Large intestine (tissue), 3 donors: Measurements from ENCODE around the gene ZNF581. TPM values are rescaled to one million over a fixed set of nuclear protein-coding genes. Genes with fewer than 3 reads are reported as not detected.

Experiments used
- DNase-seq, 2 donors: peaks; one replicate each; pipeline versions ENCODE4 v3.0.0 to v3.0.0-alpha.2; 2013
- H3K27ac ChIP-seq: one replicate; pipeline ENCODE4 v1.5.1; 2013; ENCODE audit warnings: low read length
- H3K27me3 ChIP-seq: 2 replicates; pipeline ENCODE4 v1.6.1; 2013; ENCODE audit warnings: low read length; ENCODE audit not compliant: control insufficient read depth, insufficient read depth
- H3K36me3 ChIP-seq: 2 replicates; pipeline ENCODE4 v1.6.1; 2013; ENCODE audit warnings: low read length; ENCODE audit not compliant: control insufficient read depth, insufficient read depth
- H3K4me1 ChIP-seq: one replicate; pipeline ENCODE4 v1.6.1; 2013; ENCODE audit warnings: low read length; ENCODE audit not compliant: control insufficient read depth, insufficient read depth
- H3K4me3 ChIP-seq: one replicate; pipeline ENCODE4 v1.5.1; 2013; ENCODE audit warnings: low read length
- H3K9me3 ChIP-seq: one replicate; pipeline ENCODE4 v1.6.1; 2013; ENCODE audit warnings: mild to moderate bottlenecking, low read depth, low read length, moderate library complexity; ENCODE audit not compliant: control insufficient read depth
- WGBS: methylation state at CpG from one replicate; pipeline ENCODE4 v1.1.5; 2013; ENCODE audit warnings: low lambda C conversion rate; ENCODE audit not compliant: insufficient coverage; 5-methylcytosine and 5-hydroxymethylcytosine counted together
- polyA plus RNA-seq: library from polyadenylated mRNA; unstranded; fragments of 120-200 nt; gene quantifications from one replicate; pipeline ENCODE4 v1.2.1, GENCODE V29; 2013

ZNF581 gene
- polyA plus RNA-seq, 1 donor: 29.1 TPM

GRCh38 chr19:55606817-55607216 lies 36.6 kb upstream of the ZNF581 start:
- Histone ChIP-seq H3K9me3 (peaks cover 3% of the 10 kb centered on the region), H3K27ac (no peak overlapping the region), H3K4me3 (no peak overlapping the region), H3K27me3 (no peaks in the 10 kb centered on the region), H3K4me1 (peaks cover 5% of the 10 kb centered on the region), H3K36me3 (peaks cover 22% of the 10 kb centered on the region)
- DNase-seq: no peak
- 94% methylated on average over 4 of the region's 9 CpGs for WGBS

- H3K36me3 ChIP-seq: peaks cover 22% of the 10 kb centered on the region
- no peaks in the 10 kb centered on the region for H3K27me3 ChIP-seq
- H3K4me1 ChIP-seq: peaks cover 5% of the 10 kb centered on the region
- DNase-seq: no peak
- H3K4me3 ChIP-seq: no peak overlapping the region
- WGBS: 100% methylated on average over 2 of the region's 5 CpGs
- no peak overlapping the region for H3K27ac ChIP-seq
- no peaks in the 10 kb centered on the region for H3K9me3 ChIP-seq
Observed at GRCh38 chr19:55609326-55609725, 34.1 kb upstream of the ZNF581 start.

- H3K4me1 ChIP-seq: no peaks in the 10 kb centered on the region
- H3K9me3 ChIP-seq: peaks cover 7% of the 10 kb centered on the region
- no peak overlapping the region for H3K27ac ChIP-seq
- DNase-seq: no peak
- no peaks in the 10 kb centered on the region for H3K27me3 ChIP-seq
- H3K4me3 ChIP-seq: no peak overlapping the region
- WGBS: no CpG with 5 or more reads among the region's 15 CpGs
- H3K36me3 ChIP-seq: peaks cover 27% of the 10 kb centered on the region
Observed at GRCh38 chr19:55611300-55611982, 32.0 kb upstream of the ZNF581 start.

GRCh38 chr19:55611983-55612645 lies 31.3 kb upstream of the ZNF581 start:
- Histone ChIP-seq H3K9me3 (peaks cover 7% of the 10 kb centered on the region), H3K4me3 (no peak overlapping the region), H3K4me1 (no peaks in the 10 kb centered on the region), H3K27ac (no peak overlapping the region), H3K36me3 (peaks cover 30% of the 10 kb centered on the region), H3K27me3 (no peaks in the 10 kb centered on the region)
- 100% methylated on average over 1 of the region's 3 CpGs for WGBS
- DNase-seq: no peak

- no peak overlapping the region for H3K4me3 ChIP-seq
- H3K27me3 ChIP-seq: no peaks in the 10 kb centered on the region
- H3K36me3 ChIP-seq: peaks cover 34% of the 10 kb centered on the region
- no peak for DNase-seq
- WGBS: no CpG with 5 or more reads among the region's 27 CpGs
- H3K4me1 ChIP-seq: no peaks in the 10 kb centered on the region
- no peak overlapping the region for H3K27ac ChIP-seq
- H3K9me3 ChIP-seq: peaks cover 7% of the 10 kb centered on the region
Observed at GRCh38 chr19:55613396-55613795, 30.1 kb upstream of the ZNF581 start.

- Histone ChIP-seq H3K27ac (no peak overlapping the region), H3K36me3 (peaks cover 34% of the 10 kb centered on the region), H3K4me3 (no peak overlapping the region), H3K9me3 (peaks cover 7% of the 10 kb centered on the region), H3K27me3 (no peaks in the 10 kb centered on the region), H3K4me1 (no peaks in the 10 kb centered on the region)
- 97% methylated on average over 5 of the region's 75 CpGs for WGBS
- no peak for DNase-seq
Observed at GRCh38 chr19:55613930-55614710, 29.3 kb upstream of the ZNF581 start.

GRCh38 chr19:55614711-55615542 lies 28.5 kb upstream of the ZNF581 start:
- Histone ChIP-seq H3K27ac (no peak overlapping the region), H3K9me3 (peaks cover 7% of the 10 kb centered on the region), H3K27me3 (no peaks in the 10 kb centered on the region), H3K4me1 (no peaks in the 10 kb centered on the region), H3K36me3 (peaks cover 26% of the 10 kb centered on the region), H3K4me3 (no peak overlapping the region)
- no CpG with 5 or more reads among the region's 98 CpGs for WGBS
- no peak for DNase-seq

GRCh38 chr19:55615543-55616394 lies 27.7 kb upstream of the ZNF581 start:
- H3K36me3 ChIP-seq: peaks cover 27% of the 10 kb centered on the region
- WGBS: no CpG with 5 or more reads among the region's 88 CpGs

GRCh38 chr19:55616395-55616875 lies 27.0 kb upstream of the ZNF581 start:
- H3K9me3 ChIP-seq: peaks cover 7% of the 10 kb centered on the region
- DNase-seq: no peak
- H3K4me1 ChIP-seq: no peaks in the 10 kb centered on the region
- no peak overlapping the region for H3K4me3 ChIP-seq
- WGBS: no CpG with 5 or more reads among the region's 38 CpGs
- no peak overlapping the region for H3K27ac ChIP-seq
- no peaks in the 10 kb centered on the region for H3K27me3 ChIP-seq
- H3K36me3 ChIP-seq: peaks cover 31% of the 10 kb centered on the region

More at GRCh38 chr19:55615543-55616394, 27.7 kb upstream of the ZNF581 start:
- H3K27me3 ChIP-seq: no peaks in the 10 kb centered on the region
- peaks cover 7% of the 10 kb centered on the region for H3K9me3 ChIP-seq
- H3K27ac ChIP-seq: no peak overlapping the region
- DNase-seq: no peak
- no peak overlapping the region for H3K4me3 ChIP-seq
- no peaks in the 10 kb centered on the region for H3K4me1 ChIP-seq
